ENCODE results near the gene SCRN2.

Gene SCRN2

DNA sequence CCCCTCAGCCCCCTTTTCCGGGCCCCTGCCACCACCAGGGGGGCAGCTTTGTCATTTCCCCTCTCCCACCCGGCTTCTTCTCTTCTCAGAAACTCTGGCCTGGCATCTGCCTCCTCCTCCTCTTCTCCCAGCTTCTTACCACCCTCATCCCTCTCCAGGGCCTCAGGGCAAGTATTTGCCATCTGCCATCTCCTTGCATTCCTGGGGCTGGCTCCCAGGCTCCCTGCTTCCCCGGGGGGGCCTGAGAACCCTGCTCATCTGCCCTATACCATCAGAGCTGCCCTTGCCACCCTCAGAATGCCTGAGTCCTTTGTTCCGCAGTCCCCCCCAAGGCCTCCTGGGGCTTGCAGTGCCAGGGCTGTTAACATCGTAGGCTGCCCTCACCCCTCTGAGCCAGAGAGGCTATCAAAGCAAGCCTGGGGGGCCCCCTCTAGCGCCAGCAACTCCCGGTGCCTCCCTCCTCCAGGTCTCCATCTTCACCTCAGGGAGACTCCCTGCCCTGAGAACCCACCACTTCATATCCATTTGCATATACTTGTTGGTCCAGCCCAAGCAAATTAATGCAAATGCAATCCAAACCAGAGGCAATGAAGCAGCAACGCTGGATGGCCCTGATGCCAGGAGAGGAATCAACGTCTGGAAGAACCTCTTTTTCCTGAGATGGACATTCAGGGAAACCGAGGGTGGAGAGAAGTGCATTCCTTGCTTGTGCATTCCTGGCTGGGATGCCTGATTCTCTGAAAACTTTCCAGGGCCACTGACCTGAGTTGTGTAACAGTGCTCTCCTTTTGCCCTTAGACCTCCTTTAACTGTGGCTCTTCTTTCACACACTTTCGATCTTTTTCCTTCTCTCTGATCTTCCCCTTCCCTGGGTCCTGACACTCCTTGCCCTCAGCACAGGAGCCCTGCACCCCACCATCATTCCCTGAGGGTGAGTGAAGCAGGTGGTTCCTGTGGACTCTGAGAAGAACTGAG, 34.2 kb upstream of the SCRN2 start:
- no peak for DNase-seq (ENCODE audit: low read depth)
- TF ChIP-seq, protein P1, sequence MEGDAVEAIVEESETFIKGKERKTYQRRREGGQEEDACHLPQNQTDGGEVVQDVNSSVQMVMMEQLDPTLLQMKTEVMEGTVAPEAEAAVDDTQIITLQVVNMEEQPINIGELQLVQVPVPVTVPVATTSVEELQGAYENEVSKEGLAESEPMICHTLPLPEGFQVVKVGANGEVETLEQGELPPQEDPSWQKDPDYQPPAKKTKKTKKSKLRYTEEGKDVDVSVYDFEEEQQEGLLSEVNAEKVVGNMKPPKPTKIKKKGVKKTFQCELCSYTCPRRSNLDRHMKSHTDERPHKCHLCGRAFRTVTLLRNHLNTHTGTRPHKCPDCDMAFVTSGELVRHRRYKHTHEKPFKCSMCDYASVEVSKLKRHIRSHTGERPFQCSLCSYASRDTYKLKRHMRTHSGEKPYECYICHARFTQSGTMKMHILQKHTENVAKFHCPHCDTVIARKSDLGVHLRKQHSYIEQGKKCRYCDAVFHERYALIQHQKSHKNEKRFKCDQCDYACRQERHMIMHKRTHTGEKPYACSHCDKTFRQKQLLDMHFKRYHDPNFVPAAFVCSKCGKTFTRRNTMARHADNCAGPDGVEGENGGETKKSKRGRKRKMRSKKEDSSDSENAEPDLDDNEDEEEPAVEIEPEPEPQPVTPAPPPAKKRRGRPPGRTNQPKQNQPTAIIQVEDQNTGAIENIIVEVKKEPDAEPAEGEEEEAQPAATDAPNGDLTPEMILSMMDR (conservative IDR thresholded peaks at IDR 0.05; ENCODE audit: low read length), result no peak
- no peak overlapping the region for H3K4me3 ChIP-seq (ENCODE audit: low read length)

DNA sequence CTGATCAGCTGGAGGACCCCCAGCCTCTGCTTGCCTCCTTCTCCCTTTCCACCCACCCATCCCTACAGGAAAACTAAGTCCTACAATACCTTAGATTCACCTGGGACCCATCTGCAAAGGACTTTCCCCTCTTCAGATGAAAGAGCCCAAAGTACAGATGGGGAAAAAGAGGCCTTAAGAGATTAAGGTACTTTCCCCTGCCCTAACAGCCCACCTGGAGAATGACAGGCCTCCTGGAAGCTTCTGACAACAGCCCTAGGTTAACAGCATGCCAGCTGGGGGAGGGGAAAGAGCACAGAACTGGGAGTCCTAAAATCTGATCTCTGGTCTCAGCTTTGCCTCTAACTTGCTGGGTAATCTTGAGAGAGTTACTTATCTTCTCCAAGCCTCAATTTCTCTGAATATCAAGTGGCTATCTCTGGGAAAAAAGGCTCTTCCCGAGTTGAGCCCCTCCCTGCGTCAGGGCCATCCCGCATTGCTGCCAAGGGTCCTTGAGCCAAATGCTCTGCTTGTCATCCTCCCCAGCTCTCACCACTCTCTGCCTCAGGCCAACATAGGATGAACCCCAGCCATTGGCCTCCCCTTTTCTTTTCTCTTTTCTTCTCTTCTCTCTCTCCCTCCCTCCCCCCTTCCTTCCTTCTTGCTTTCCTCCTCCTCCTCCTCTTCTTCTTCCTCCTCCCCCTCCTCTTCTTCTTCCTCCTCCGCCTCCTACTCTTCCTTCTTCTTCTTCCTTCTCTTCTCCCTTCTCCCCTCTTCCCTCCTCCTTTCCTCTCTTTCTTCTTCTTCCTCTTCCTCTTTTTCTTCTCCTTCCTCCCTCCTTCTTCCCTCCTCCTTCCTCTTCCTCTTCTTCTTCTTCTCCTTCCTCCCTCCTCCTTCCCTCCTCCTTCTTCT, 32.4 kb upstream of the SCRN2 start:
- no peak for DNase-seq (ENCODE audit: low read depth)
- no peak overlapping the region for H3K4me3 ChIP-seq (ENCODE audit: low read length)
- TF ChIP-seq, protein P1 (conservative IDR thresholded peaks at IDR 0.05; ENCODE audit: low read length), result no peak

DNA sequence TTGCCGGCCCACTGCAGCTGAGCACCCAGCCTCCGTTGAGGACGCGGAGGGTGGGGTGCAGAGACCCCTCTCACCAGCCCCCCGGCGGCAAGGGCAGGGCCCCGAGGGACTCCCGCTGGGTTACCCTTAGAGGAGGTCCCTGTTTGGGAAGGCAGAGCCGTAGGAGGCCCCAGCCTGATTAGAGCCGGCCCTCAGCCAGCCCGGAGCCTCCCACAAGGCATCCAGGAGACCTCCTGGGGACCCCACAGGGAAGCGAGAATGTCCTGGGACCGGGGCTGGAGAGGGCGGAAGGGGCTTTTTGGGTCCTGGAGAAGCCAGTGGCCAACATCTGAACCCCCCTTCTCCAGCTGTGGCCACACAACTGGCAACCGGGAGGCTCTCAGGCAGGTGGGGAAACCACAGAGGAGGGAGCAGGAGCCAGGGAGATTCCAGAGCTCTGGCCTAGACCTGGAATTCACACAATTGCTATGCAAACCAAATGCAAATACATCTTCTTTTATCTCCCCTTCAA, 31.6 kb upstream of the SCRN2 start:
- no peak overlapping the region for H3K4me3 ChIP-seq (ENCODE audit: low read length)
- DNase-seq (ENCODE audit: low read depth), result no peak
- TF ChIP-seq, protein P1 (conservative IDR thresholded peaks at IDR 0.05; ENCODE audit: low read length), result no peak

DNA sequence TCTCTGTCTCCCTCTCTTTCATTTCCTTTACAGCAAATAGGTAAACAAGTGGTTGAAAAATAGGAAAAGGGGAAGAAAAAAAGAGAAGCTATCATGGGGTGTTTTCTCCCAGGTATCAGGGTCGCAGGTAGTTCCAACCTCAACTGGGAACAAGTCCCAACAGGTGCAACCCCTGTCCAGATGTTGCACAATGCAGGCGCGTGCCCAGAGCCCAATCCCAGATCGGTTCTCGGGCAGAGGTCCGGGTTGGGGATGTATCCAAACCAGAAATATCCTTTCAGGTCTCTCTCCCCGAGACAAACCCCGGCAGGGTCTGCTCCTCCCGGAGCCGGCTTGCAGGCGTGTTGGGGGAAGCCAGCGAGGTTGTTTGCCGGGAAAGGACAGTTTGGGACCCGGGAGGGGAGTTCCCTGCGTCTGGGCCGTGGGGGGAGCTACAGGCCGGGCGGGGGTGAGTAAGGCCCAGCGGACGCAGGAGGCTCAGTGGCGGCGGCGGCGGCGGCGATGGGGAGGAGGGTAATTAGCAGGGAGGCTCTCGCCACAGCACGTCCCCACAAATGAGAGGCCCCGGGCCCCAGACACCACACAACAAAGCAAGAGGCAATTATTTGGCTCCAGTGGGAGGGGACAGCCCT, 31.1 kb upstream of the SCRN2 start:
- no peak overlapping the region for H3K4me3 ChIP-seq (ENCODE audit: low read length)
- DNase-seq (ENCODE audit: low read depth), result no peak
- TF ChIP-seq, protein P1 (conservative IDR thresholded peaks at IDR 0.05; ENCODE audit: low read length), result no peak

DNA sequence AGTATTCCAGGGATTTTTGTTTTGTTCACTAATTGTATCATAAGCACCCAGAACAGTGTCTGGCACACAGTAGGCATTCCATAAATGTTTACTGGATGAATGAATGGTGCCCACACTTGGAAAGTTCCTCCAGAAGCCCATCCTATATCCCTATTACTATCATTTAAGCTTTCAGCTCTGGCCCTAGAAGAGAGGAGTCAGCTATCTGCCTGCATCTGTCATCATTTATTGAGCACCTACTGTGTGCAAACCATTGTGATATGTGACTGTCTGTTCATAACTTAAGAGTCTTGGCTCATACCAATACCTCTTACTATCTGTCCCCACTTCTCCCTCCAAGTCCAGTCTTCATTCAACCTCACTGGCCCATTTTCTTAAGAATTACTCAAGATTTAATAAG, 30.0 kb upstream of the SCRN2 start:
- TF ChIP-seq, protein P1 (conservative IDR thresholded peaks at IDR 0.05; ENCODE audit: low read length), result no peak
- DNase-seq (ENCODE audit: low read depth), result no peak
- H3K4me3 ChIP-seq (ENCODE audit: low read length), result no peak overlapping the region

DNA sequence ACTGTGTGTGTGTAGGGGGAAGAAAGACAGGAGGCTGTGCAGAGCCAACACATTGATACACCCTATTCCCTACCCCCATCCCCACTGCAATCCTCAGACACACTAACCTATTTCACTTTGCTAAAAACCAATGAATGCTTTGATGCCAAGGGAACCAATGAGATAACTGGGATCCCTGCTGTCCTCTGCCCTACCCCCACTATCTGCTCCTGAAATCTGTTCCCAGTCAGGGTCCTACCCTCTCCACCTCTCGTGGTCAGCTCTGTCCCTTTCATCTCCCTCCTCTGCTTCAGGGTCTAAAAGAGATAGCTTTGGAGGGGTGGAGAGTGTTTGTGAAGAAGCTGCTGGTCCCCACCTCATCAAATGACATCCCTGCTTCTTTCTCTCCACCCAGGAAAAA, 29.0 kb upstream of the SCRN2 start:
- TF ChIP-seq, protein P1 (conservative IDR thresholded peaks at IDR 0.05; ENCODE audit: low read length), result no peak
- H3K4me3 ChIP-seq (ENCODE audit: low read length), result no peak overlapping the region
- DNase-seq (ENCODE audit: low read depth), result no peak

Data from AG10803 (cell line).